Suppressor macrophage treated with lipopolysaccharide for 1 hour (primary cell): Measurements from ENCODE around the gene PDGFRB.

ENCODE experiments used
- DNase-seq, 3 donors: peaks; one replicate each; pipeline ENCODE4 v3.0.0-alpha.2; 2020 to 2022

PDGFRB gene

GRCh38 chr5:150181766-150182545, 26.3 kb upstream of the PDGFRB start:
- no peak for DNase-seq

DNA sequence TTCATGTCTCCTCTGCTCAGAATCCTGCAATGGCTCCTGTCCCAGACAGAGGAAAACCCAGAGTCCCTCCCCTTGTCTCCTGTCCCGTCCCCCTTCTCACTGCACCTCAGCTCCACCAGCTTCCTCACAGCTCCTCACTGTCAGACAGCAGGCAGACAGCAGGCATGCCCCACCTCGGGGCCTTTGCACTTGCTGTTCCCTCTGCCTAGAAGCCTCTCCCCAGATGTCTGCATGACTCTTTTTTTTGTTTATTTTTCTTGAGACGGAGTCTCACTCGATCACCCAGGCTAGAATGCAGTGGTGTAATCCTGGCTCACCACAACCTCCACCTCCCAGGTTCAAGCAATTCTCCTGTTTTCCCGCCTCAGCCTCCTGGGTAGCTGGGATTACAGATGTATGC, 25.4 kb upstream of the PDGFRB start:
- no peak for DNase-seq

DNA sequence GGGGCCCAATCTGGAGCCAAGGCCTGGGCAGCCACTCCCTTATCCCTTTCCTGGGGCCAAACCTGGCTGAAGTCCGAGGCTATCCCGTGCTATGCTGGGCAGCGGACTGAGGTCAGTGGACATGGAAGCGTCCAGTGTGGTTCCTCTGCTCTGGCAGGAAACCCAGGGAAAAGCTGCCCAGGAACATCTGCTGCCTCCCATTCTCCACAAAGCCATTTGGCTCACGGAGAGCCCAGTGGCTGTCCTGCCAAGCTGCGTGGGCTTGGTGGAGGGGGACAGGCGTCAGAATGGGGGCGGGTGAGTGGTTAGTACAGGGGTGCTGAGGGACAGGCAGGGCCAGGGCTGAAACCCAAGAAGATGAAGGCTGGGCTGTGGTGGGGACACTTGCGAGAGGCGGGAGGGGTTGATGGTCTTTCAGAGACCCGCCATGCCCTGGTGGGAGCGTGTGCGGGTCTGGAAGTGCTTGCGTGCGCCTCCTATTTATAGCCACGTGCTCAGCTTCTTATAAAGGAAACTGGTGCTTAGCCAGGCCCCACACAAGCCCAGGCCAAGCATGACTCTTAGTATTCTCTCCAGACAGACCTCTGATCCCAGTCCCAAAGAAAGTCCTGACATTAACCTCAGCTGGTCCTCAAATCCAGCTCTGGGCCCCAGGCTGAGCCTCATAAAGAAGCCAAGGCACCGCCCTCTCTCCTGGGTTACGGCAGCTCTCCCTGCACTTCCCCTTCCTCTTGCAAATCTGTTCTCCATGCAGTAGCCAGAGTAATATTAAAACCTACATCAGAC, 24.8 kb upstream of the PDGFRB start:
- DNase-seq: peak; percentile 43 to 66 (median 53)

DNA sequence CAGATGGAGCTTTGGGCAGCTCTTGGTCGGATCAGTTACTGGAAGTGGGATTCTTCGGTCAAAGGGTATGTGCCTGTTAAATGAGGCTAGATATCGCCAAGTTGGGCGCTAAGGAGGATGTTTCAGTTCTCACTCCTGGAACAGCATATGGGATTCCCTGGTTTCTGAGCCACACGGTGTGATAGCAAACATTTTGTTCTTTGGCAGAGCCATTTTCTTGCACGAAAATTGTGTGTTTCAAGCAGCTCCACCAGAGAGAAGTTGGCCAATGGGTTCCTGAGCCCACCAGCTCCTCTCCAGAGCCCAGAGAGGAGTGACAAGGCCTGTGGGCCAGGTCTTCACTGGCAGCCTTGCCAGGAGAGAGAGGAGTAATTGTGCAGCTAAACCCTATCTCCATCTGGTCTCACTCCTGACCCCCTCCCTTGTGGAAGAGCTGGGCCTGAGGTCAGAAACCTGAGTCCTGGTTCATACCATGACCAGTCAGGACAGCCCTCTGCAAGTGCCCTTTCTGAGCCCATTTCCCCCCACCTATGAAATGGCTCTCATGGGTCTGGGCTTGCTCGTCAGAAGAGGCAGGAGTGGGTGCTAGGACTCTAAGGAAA, 23.5 kb upstream of the PDGFRB start:
- DNase-seq: no peak

DNA sequence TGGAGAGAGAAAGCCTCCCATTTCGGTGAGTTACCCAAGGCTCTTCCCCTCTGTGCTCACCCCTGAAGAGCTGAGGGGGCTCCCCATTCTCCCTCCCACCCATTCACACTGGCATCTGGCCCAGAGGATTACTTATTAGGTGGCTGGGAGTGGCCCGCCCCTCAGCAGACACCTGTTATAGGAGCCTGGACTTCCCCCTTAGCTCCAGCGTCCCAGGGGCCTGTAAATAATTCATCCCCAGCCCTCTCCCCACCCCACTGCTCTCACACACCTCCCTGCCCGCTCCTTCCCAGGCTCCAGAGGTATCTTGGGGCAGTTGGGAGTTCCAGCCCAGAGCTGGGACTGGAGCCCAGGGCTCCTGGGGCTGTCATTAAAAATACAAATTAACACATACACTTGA, 22.6 kb upstream of the PDGFRB start:
- DNase-seq: no peak

DNA sequence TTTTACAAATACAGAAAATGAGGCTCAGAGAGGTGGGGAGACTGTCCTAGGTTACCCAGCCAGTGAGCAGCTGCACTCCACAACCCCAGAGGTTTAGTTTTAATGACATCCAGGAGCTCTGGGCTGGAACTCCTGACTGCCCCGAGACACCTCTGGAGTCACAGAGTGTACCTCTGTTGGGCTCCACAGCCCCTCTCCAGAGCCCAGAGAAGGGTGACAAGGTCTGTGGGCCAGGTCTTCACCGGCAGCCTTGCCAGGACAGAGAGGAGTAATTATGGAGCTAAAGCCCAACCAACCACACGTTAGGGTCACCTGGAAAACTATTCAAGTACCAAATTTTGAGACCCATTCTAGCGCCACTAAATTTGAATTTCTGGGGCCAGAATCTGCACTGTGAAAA, 22.1 kb upstream of the PDGFRB start:
- DNase-seq: no peak

GRCh38 chr5:150176745-150177477, 21.3 kb upstream of the PDGFRB start:
- no peak for DNase-seq

DNA sequence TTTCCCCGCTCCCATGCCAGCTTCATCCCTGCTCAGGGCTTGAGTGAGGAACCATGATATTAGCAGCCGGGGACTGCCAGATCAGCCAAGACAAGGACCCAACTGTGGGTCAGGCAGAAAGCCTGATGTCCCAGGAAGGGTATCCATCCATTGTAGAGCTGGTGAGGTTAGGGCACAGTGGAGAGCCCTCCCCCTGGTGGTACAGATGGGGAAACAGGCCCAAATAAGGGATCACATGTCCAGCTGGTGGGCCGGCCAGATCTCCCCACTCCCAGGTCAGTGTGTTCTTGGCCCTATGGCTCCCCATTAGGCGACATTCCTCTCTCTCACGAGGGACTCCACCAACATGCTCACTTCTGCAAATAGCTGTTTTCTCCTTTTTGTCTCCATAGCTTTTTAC, 19.9 kb upstream of the PDGFRB start:
- peak; percentile 41 to 61 (median 52) for DNase-seq

DNA sequence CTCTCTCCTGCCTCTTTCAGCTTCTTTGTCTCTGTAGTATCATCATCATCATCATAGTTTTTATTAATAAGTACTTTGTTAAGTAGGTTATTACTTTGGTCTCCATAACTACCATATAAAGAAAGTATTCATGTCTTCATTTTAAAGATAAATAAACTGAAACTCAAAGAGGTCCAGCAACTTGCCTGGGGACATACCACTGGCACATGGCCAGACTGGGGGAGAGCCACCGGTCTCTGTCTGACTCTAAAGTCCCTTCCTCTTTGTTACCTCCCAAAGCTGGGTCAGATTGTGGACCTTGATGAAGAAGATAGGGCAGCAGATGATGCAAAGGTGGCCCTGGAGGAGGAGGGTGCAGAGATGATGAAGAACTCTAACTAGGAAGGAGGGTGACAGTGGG, 19.4 kb upstream of the PDGFRB start:
- no peak for DNase-seq

GRCh38 chr5:150174285-150174684, 18.6 kb upstream of the PDGFRB start:
- DNase-seq: no peak

- DNase-seq: no peak
Measured at GRCh38 chr5:150173161-150173560, 17.5 kb upstream of the PDGFRB start.

DNA sequence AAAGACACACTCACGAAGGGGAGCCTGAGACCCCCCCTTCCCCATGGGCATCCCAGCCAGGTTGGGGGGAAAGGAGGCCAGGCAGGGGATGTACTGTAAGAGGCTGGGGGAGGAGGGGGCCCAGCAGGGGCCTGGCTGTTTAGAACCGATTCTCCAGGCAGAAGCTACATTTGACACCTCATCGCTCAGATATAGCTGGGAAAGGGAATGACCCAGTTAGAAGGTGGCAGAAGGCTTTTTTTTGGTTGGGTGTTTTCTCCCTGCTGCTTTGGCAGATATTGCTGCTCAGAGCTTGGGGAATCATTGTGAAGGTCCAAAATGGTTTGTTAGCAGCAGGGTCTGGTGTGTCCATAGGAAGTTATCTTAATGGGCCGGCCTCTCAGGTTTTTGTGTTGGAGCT, 16.9 kb upstream of the PDGFRB start:
- no peak for DNase-seq

- DNase-seq: no peak
Measured at GRCh38 chr5:150172145-150172544, 16.5 kb upstream of the PDGFRB start.

DNA sequence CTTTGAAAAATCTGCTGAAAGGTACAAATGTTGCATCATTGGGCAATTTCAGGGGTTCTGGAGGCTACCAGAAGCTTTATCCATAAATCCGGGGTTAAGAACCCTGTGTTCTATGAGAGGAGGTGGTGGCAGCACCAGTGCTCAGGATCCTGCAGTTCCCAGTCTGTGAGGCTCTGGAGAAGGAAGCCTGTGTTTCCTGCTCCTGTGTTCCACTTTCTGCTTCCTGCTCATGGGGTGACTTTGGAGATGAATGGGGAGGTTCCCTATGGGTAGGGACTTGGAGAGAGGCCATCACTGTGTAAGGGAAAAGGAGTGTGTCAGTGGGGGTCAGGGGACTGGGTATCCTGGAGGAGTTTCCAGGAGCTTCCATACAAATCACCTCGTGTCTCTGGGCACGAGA, 13.2 kb upstream of the PDGFRB start:
- DNase-seq: no peak

DNA sequence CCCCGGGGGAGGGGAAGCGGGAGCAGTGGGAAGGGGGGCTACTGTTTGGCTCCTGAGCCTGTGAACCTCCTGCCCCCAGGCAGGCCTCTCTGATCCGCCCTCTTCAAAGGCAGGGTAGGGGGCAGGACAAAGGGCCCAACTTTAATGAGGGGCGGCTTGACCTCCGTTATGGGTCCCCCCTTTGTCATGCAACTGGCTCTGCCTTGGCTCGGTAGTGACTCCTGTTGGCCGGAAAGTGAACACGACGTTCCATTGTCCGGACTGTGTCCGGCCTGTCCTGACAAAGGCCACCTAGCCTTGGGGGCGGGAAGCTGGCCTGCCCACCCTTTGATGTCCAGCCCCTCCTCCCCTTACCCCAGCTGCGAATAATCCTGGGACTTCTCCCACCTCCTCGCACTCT, 12.3 kb upstream of the PDGFRB start:
- no peak for DNase-seq

GRCh38 chr5:150167512-150167850, 11.8 kb upstream of the PDGFRB start:
- DNase-seq: no peak

DNA sequence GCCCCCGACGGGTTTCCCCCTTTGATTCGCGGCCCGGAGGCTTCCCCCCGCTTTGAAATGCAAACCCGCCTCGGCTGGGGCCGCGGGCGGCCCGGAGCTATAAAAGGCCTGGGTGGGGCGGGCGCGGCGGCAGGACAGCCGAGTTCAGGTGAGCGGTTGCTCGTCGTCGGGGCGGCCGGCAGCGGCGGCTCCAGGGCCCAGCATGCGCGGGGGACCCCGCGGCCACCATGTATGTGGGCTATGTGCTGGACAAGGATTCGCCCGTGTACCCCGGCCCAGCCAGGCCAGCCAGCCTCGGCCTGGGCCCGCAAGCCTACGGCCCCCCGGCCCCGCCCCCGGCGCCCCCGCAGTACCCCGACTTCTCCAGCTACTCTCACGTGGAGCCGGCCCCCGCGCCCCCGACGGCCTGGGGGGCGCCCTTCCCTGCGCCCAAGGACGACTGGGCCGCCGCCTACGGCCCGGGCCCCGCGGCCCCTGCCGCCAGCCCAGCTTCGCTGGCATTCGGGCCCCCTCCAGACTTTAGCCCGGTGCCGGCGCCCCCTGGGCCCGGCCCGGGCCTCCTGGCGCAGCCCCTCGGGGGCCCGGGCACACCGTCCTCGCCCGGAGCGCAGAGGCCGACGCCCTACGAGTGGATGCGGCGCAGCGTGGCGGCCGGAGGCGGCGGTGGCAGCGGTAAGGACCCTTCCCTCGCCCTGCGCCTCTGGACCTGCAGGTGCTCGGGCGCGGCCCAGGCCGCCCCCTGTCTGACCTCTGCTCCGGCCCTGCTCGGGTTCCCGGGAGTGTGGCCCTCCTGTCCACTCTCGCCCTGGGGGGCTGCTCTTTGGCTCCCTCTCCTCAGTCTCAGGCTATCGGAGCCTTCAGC, 11.2 kb upstream of the PDGFRB start, which contains the start of gene CDX1:
Gene CDX1, plus strand, starts transcription at position 129 of the 862 bp plus-strand sequence. Its CDS starts 99 bp downstream, at position 228.
- no peak for DNase-seq

DNA sequence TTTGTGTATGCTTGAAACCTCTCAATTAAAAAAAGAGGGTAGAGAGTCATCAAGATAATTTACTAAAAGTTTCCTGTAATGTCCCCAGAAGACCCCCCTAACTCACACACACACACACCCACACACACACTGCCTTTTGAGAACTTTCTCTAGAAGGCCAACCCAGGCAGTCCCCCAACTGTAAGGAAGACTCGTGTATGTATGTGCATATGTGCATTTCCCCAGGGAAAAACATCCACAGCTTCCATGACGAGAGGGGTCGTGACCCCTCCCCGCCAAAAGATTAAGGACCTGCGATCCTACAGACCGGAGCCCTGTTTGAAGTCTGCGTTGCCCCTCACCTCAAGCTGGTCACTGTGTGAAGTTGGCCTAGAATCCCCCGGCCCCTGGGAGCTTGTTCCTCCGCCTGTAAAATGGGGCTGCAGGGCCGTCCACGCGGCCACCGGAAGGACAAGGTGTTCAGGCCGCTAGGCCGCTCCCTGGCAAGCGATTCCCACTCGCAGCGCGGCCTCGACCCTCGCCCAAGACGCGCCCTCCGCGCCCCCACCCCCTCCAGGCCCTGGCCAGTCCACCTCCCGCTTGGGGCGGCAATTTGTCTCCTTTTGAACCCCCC, 10.5 kb upstream of the PDGFRB start:
- no peak for DNase-seq

DNA sequence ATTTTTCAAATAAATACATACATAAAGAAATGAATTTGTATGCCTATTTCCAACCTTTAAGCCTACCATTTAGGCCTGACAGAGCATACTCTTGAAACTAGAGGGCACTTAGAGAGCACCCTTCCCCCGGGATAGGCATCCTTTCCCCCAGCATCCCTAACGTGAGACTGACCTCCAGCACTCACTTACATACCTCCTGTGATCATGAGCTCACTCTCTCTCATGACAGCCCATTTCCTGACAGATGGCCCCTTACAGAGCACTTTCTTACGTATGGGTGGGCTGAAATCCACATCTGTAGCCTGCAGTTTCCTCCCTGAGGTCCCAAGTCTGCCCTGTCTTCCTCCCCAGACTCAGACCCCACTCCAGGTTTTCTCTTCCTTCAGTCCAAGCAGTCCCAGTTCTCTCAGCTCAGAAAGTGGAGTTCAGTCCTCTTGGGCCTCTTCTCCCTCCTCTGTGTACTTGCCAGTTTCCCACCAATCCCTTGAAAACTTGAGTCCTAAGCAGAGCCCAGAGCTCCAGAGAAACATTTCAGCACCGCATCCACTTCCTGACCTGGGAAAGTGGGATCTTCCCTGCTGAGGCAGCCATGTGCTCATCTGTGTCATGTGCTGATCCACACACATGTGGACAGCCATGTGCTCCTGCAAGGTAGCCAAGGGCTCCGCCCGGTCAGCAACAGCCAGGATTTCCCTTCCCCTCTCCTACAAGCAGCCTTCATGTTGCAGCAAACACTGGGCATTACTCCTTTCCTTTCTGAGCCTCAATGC, 8.8 kb upstream of the PDGFRB start:
- DNase-seq: no peak

DNA sequence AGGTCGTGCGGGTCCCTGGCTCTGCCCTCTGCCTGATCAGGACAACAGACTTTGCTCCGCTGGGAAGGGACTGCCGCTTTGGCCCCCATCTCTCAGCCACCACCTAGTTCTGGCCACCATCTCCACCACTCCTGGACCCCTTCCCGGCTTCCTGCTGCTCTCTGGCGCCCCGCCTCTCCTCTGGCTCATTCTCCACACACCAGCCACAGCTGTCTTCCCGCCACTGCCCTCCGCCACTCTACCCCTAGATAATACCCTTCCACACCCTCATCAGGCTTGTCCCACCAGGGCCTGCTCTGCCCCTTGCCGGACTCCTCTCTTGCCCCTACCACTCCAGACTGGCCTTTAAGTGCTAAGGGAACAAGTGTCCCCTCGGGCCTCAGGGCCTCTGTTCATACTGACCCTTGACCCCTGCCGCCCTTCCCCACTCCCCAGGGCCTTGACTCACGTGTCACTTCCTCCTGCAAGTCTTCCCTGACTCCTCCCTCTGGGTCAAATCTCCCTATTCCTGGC, 8.0 kb upstream of the PDGFRB start:
- DNase-seq: no peak

GRCh38 chr5:150163035-150163434, 7.4 kb upstream of the PDGFRB start:
- no peak for DNase-seq
